DND-41 (cell line): ENCODE measurements around the gene YIPF7.
A peak's percentile ranks its signal among the peaks of the same experiment; 100 is the strongest.

ENCODE experiments used
- ATAC-seq: fragments of 200-7000 bp; cut with Tn5 transposase; 3 replicates; pipeline ENCODE4 v1.9.1; 2021; ENCODE audit warnings: low read depth; ENCODE audit not compliant: insufficient read depth
- DNase-seq: peaks from one replicate; pipeline ENCODE4 v3.0.0-alpha.2; 2020
- H2AFZ ChIP-seq: 2 replicates; pipeline ENCODE4 v1.6.0; 2012; ENCODE audit warnings: low read depth, low read length
- H3K27ac ChIP-seq: 2 replicates; pipeline ENCODE4 v1.5.1; 2012; ENCODE audit warnings: low read length, inconsistent platforms
- H3K27me3 ChIP-seq: fragments of 200-600 bp; sonication (generic); 2 replicates; pipeline ENCODE4 v1.6.0; 2012; ENCODE audit warnings: low read length, mild to moderate bottlenecking, inconsistent platforms; ENCODE audit not compliant: insufficient read depth, poor library complexity
- H3K36me3 ChIP-seq: 2 replicates; pipeline ENCODE4 v1.5.1; 2012; ENCODE audit warnings: low read length, inconsistent platforms; ENCODE audit not compliant: insufficient read depth
- H3K4me1 ChIP-seq: 2 replicates; pipeline ENCODE4 v1.5.1; 2012; ENCODE audit warnings: mild to moderate bottlenecking, low read length; ENCODE audit not compliant: insufficient read depth
- H3K4me2 ChIP-seq: 2 replicates; pipeline ENCODE4 v1.6.0; 2012; ENCODE audit warnings: mild to moderate bottlenecking, moderate library complexity, low read length, inconsistent platforms; ENCODE audit not compliant: insufficient read depth
- H3K4me3 ChIP-seq, 2 experiments: fragments of 200-600 bp in 1 of 2; shearing (Covaris generic) in 1 of 2; 2 replicates each; pipeline ENCODE4 v1.5.1; 2012 to 2016; ENCODE audit warnings: inconsistent platforms in 2 of 2, low read length in 2 of 2, mild to moderate bottlenecking in 2 of 2, low read depth in 1 of 2, moderate library complexity in 1 of 2
- H3K79me2 ChIP-seq: 2 replicates; pipeline ENCODE4 v1.6.0; 2012; ENCODE audit warnings: low read length, inconsistent platforms; ENCODE audit not compliant: insufficient read depth
- H3K9ac ChIP-seq: 2 replicates; pipeline ENCODE4 v1.6.0; 2012; ENCODE audit warnings: low read depth, mild to moderate bottlenecking, inconsistent platforms, low read length, moderate library complexity
- H3K9me3 ChIP-seq: 2 replicates; pipeline ENCODE4 v1.5.1; 2012; ENCODE audit warnings: low read length, moderate library complexity, mild to moderate bottlenecking, inconsistent platforms; ENCODE audit not compliant: insufficient read depth, severe bottlenecking
- H4K20me1 ChIP-seq: 2 replicates; pipeline ENCODE4 v1.6.0; 2012; ENCODE audit warnings: low read length; ENCODE audit not compliant: insufficient read depth
- CTCF ChIP-seq: IDR thresholded peaks from 2 replicates; pipeline ENCODE4 v1.5.1; 2012; ENCODE audit warnings: borderline replicate concordance, low read length, moderate library complexity, mild to moderate bottlenecking; ENCODE audit not compliant: poor library complexity, severe bottlenecking; ENCODE audit errors: extremely low read depth
- EZH2 ChIP-seq: IDR thresholded peaks from 3 replicates; pipeline ENCODE4 v1.6.1; 2012; ENCODE audit warnings: borderline replicate concordance, low read depth, mild to moderate bottlenecking, moderate library complexity, low read length, inconsistent platforms; ENCODE audit not compliant: severe bottlenecking

The YIPF7 gene

GRCh38 chr4:44623676-44624075 is 27.7 kb downstream of the YIPF7 start:
- no peaks in the 10 kb centered on the region for H3K79me2 ChIP-seq
- ATAC-seq (no peak), DNase-seq (no peak)
- no peak overlapping the region for H2AFZ ChIP-seq
- H3K36me3 ChIP-seq = no peaks in the 10 kb centered on the region
- no peaks in the 10 kb centered on the region for H3K27me3 ChIP-seq
- H3K9ac ChIP-seq = no peak overlapping the region
- no peaks in the 10 kb centered on the region for H3K4me1 ChIP-seq
- no peak overlapping the region for H3K4me3 ChIP-seq
- no peak overlapping the region for H3K4me2 ChIP-seq
- TF ChIP-seq CTCF = no peak
- H4K20me1 ChIP-seq = no peaks in the 10 kb centered on the region
- no peak overlapping the region for H3K27ac ChIP-seq
- H3K9me3 ChIP-seq = no peaks in the 10 kb centered on the region

DNA sequence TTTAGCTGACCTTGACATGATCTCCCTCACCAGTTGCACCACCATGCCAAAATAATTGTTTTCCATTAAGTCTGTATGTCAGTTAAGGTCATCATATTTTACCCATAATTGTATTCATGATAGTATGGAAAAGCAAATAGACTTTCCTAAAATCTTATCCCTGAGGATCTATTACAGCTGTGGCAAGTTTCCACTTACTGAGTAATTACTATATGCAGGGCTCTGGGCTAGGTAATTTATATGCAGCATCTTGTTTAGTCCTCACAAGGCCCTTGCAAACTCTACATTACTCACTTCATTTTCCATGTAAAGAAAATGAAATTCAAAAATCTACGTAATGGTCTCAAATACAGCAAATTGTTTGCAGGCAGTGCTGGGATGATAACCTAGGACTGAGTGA is 34.8 kb downstream of the YIPF7 start:
- H3K4me1 ChIP-seq = no peaks in the 10 kb centered on the region
- H3K4me3 ChIP-seq = no peak overlapping the region
- H3K79me2 ChIP-seq = no peaks in the 10 kb centered on the region
- DNase-seq = no peak
- no peak overlapping the region for H3K27ac ChIP-seq
- no peaks in the 10 kb centered on the region for H3K36me3 ChIP-seq
- no peak for TF ChIP-seq EZH2
- no peak for TF ChIP-seq CTCF
- H3K9me3 ChIP-seq = no peaks in the 10 kb centered on the region
- no peak overlapping the region for H3K4me2 ChIP-seq
- ATAC-seq = no peak
- H4K20me1 ChIP-seq = no peaks in the 10 kb centered on the region
- H2AFZ ChIP-seq = no peak overlapping the region
- H3K27me3 ChIP-seq = no peaks in the 10 kb centered on the region
- H3K9ac ChIP-seq = no peak overlapping the region

GRCh38 chr4:44583393-44583792 is 68.0 kb downstream of the YIPF7 start:
- Histone ChIP-seq H2AFZ (no peak overlapping the region), H4K20me1 (no peaks in the 10 kb centered on the region), H3K27me3 (no peaks in the 10 kb centered on the region), H3K9ac (no peak overlapping the region), H3K79me2 (no peaks in the 10 kb centered on the region), H3K27ac (no peak overlapping the region), H3K9me3 (no peaks in the 10 kb centered on the region), H3K4me1 (no peaks in the 10 kb centered on the region), H3K4me2 (no peak overlapping the region), H3K4me3 (no peak overlapping the region), H3K36me3 (no peaks in the 10 kb centered on the region)
- ATAC-seq (no peak), DNase-seq (no peak)
- TF ChIP-seq EZH2 = no peak
- TF ChIP-seq CTCF = peak; percentile 25

- no peak overlapping the region for H2AFZ ChIP-seq
- H3K9ac ChIP-seq = no peak overlapping the region
- no peaks in the 10 kb centered on the region for H3K9me3 ChIP-seq
- H3K36me3 ChIP-seq = no peaks in the 10 kb centered on the region
- TF ChIP-seq EZH2 = no peak
- TF ChIP-seq CTCF = no peak
- no peaks in the 10 kb centered on the region for H3K79me2 ChIP-seq
- H3K27ac ChIP-seq = no peak overlapping the region
- no peaks in the 10 kb centered on the region for H4K20me1 ChIP-seq
- H3K27me3 ChIP-seq = no peaks in the 10 kb centered on the region
- H3K4me1 ChIP-seq = no peaks in the 10 kb centered on the region
- H3K4me3 ChIP-seq = no peak overlapping the region
- DNase-seq (no peak), ATAC-seq (no peak)
- no peak overlapping the region for H3K4me2 ChIP-seq
These were observed 71.2 kb downstream of the YIPF7 start for GRCh38 chr4:44580231-44580630.
